Activated CD4-positive, alpha-beta memory T cell treated with anti-CD3 and anti-CD28 coated beads, Interleukin-2, amount 10 ng/mL, durations not matched to agents 7 days and 5 days (primary cell): ENCODE measurements around the gene OLFM3. TPM values are rescaled to one million over a fixed set of nuclear protein-coding genes. Genes with fewer than 3 reads are reported as not detected.

Source experiments
- CTCF ChIA-PET: fragments of 350-600 bp; sonication (Branson Sonifier 250); formaldehyde crosslinking; loops from one replicate; lab custom pipeline; 2021; ENCODE audit warnings: antibody characterized with exemption, inconsistent platforms; lab: Charles Lee
- POLR2A ChIA-PET: fragments of 350-600 bp; sonication (Branson Sonifier 250); formaldehyde crosslinking; loops from one replicate; lab custom pipeline; 2021; ENCODE audit warnings: antibody characterized with exemption; lab: Charles Lee
- DNase-seq: peaks from one replicate; pipeline ENCODE4 v3.0.0-alpha.2; 2020
- H3K27ac Mint-ChIP-seq: one replicate; pipeline ENCODE4 v1.8.0; 2021; ENCODE audit warnings: mild to moderate bottlenecking, mixed read lengths
- H3K27me3 Mint-ChIP-seq: one replicate; pipeline ENCODE4 v1.8.0; 2021; ENCODE audit warnings: mixed read lengths
- H3K36me3 Mint-ChIP-seq: one replicate; pipeline ENCODE4 v1.8.0; 2021; ENCODE audit warnings: low read depth, mixed read lengths
- H3K4me1 Mint-ChIP-seq: one replicate; pipeline ENCODE4 v1.8.0; 2021; ENCODE audit warnings: mixed read lengths
- H3K4me3 Mint-ChIP-seq: one replicate; pipeline ENCODE4 v1.8.0; 2021; ENCODE audit warnings: mild to moderate bottlenecking, mixed read lengths
- H3K9me3 Mint-ChIP-seq: one replicate; pipeline ENCODE4 v1.8.0; 2021; ENCODE audit warnings: mixed read lengths
- total RNA-seq, 2 experiments: library from RNA; stranded (reverse); gene quantifications; one replicate each; pipeline ENCODE4 v1.2.3, GENCODE V29; 2021

The OLFM3 gene
- total RNA-seq, 2 experiments from 2014 or later: not detected

- peaks cover 2% of the 10 kb centered on the region for H3K27me3 Mint-ChIP-seq
- ChIA-PET POLR2A (no interaction called here), CTCF (no interaction called here)
- no peak for DNase-seq
- H3K27ac Mint-ChIP-seq: no peak overlapping the region
- H3K4me1 Mint-ChIP-seq: no peaks in the 10 kb centered on the region
- no peaks in the 10 kb centered on the region for H3K9me3 Mint-ChIP-seq
- no peaks in the 10 kb centered on the region for H3K36me3 Mint-ChIP-seq
- H3K4me3 Mint-ChIP-seq: no peak overlapping the region
Observed at GRCh38 chr1:101798417-101798816, 198.3 kb downstream of the OLFM3 start.

GRCh38 chr1:101797722-101798121 is 199.0 kb downstream of the OLFM3 start:
- no peaks in the 10 kb centered on the region for H3K4me1 Mint-ChIP-seq
- no peak overlapping the region for H3K27ac Mint-ChIP-seq
- peaks cover 2% of the 10 kb centered on the region for H3K27me3 Mint-ChIP-seq
- H3K4me3 Mint-ChIP-seq: no peak overlapping the region
- H3K36me3 Mint-ChIP-seq: no peaks in the 10 kb centered on the region
- no peak for DNase-seq
- POLR2A ChIA-PET: no interaction called here
- CTCF ChIA-PET: no interaction called here
- no peaks in the 10 kb centered on the region for H3K9me3 Mint-ChIP-seq

- H3K27me3 Mint-ChIP-seq: no peaks in the 10 kb centered on the region
- H3K4me3 Mint-ChIP-seq: no peak overlapping the region
- no peaks in the 10 kb centered on the region for H3K36me3 Mint-ChIP-seq
- no peak overlapping the region for H3K27ac Mint-ChIP-seq
- DNase-seq: no peak
- no peaks in the 10 kb centered on the region for H3K9me3 Mint-ChIP-seq
- no peaks in the 10 kb centered on the region for H3K4me1 Mint-ChIP-seq
- CTCF ChIA-PET: no interaction called here
- POLR2A ChIA-PET: no interaction called here
Observed at GRCh38 chr1:101781201-101781831, 215.4 kb downstream of the OLFM3 start.

GRCh38 chr1:101769520-101769919 is 227.2 kb downstream of the OLFM3 start:
- no peaks in the 10 kb centered on the region for H3K36me3 Mint-ChIP-seq
- no peak overlapping the region for H3K4me3 Mint-ChIP-seq
- H3K4me1 Mint-ChIP-seq: no peaks in the 10 kb centered on the region
- ChIA-PET POLR2A (no interaction called here), CTCF (no interaction called here)
- peaks cover 2% of the 10 kb centered on the region for H3K27me3 Mint-ChIP-seq
- H3K27ac Mint-ChIP-seq: no peak overlapping the region
- no peak for DNase-seq
- H3K9me3 Mint-ChIP-seq: no peaks in the 10 kb centered on the region

GRCh38 chr1:101757985-101758384 is 238.7 kb downstream of the OLFM3 start:
- Mint-ChIP-seq H3K36me3 (no peaks in the 10 kb centered on the region), H3K9me3 (no peaks in the 10 kb centered on the region), H3K27ac (no peak overlapping the region), H3K4me1 (no peaks in the 10 kb centered on the region), H3K4me3 (no peak overlapping the region), H3K27me3 (no peaks in the 10 kb centered on the region)
- CTCF ChIA-PET: no interaction called here
- no peak for DNase-seq
- POLR2A ChIA-PET: no interaction called here

- Mint-ChIP-seq H3K4me1 (no peaks in the 10 kb centered on the region), H3K27ac (no peak overlapping the region), H3K4me3 (no peak overlapping the region), H3K9me3 (no peaks in the 10 kb centered on the region), H3K27me3 (no peaks in the 10 kb centered on the region), H3K36me3 (no peaks in the 10 kb centered on the region)
- POLR2A ChIA-PET: no interaction called here
- CTCF ChIA-PET: no interaction called here
- no peak for DNase-seq
Observed at GRCh38 chr1:101756411-101756810, 240.3 kb downstream of the OLFM3 start.
